GM18499 (cell line): ENCODE measurements around the gene AIFM3.

ENCODE experiments used
- ATAC-seq: cut with Tn5 transposase; IDR thresholded peaks from one replicate; pipeline ENCODE4 v1.9.1; 2021; ENCODE audit warnings: moderate number of reproducible peaks; ENCODE audit not compliant: insufficient read depth, unreplicated experiment

AIFM3 gene

DNA sequence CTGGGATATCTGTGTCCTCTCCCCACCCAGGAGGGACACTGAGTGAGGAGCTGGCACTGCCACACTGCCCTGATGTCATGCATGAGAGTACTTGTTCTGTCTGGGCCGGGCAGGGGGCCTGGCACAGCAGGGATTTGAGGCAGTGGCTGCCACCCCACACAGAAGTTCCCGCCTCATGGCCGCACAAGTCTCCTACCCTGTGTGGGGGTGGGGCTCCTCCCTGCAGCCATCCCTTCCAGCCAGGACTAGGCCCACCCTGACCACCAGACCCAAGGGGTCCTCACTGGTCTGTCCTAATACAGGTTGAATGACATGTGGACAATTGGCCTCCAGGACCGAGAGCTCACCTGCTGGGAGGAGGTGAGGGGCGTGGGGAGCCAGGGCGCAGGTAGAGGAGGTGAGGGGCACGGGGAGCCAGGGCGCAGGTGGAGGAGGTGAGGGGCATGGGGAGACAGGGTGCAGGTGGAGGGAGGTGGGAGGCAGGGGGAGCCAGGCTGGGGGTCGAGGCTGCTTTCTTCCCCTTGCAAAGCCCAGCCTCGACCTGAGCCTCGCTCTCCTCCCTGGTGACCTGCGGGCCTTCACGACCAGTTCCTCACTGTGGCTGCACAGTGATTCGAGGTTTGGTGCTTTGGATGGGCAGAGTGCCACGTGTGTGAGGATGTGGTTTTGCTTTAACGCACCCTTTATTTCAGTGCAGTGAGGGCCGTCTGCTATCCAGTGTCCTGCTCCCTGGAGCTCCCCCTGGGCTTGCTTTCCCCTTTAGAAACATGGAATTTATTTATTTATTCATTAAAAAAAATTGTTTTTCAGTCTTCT, 22.5 kb downstream of the AIFM3 start:
- ATAC-seq = no peak

- ATAC-seq = no peak
These were observed 23.4 kb downstream of the AIFM3 start for GRCh38 chr22:20990184-20991180.

GRCh38 chr22:20991252-20992055, 24.4 kb downstream of the AIFM3 start:
- ATAC-seq = no peak

GRCh38 chr22:20992056-20992442, 25.0 kb downstream of the AIFM3 start:
- no peak for ATAC-seq

DNA sequence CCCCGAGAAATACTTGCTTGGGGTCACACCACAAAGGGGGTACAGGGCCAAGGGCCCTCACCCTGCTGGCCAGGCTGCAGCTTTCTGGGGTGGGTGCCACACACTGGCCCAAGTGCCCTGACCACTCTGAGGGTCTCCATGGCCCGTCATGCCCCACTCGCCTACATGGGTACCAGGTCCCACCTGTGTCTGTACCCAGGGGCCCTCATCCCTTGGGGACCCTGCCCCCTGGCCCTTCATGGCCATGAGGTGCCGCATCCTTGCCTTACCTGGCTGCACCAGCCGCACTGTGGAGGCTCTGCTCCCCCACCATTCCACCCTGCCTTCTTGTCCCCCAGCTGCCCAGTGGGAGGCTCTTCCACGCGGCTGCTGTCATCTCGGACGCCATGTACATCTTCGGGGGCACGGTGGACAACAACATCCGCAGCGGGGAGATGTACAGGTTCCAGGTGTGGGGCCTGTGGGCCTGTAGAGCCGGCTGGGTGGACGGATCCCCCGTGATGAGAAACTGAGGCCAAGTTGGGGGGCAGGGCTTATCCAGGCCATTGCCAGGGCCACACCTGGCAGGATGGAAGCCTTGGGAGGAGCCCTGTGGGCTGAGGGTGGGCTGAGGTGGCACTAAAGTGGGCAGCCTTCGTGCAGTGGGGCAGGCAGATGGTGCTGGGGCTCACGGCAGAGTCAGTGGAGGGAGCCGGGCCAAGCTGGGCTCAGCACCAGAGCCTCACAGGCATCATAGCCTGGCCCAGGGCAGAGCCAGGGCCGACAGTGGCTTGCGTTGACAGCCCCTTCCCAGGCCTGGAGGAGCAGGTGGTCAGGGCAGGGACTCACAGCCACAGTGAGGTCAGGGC, 25.6 kb downstream of the AIFM3 start:
- no peak for ATAC-seq

DNA sequence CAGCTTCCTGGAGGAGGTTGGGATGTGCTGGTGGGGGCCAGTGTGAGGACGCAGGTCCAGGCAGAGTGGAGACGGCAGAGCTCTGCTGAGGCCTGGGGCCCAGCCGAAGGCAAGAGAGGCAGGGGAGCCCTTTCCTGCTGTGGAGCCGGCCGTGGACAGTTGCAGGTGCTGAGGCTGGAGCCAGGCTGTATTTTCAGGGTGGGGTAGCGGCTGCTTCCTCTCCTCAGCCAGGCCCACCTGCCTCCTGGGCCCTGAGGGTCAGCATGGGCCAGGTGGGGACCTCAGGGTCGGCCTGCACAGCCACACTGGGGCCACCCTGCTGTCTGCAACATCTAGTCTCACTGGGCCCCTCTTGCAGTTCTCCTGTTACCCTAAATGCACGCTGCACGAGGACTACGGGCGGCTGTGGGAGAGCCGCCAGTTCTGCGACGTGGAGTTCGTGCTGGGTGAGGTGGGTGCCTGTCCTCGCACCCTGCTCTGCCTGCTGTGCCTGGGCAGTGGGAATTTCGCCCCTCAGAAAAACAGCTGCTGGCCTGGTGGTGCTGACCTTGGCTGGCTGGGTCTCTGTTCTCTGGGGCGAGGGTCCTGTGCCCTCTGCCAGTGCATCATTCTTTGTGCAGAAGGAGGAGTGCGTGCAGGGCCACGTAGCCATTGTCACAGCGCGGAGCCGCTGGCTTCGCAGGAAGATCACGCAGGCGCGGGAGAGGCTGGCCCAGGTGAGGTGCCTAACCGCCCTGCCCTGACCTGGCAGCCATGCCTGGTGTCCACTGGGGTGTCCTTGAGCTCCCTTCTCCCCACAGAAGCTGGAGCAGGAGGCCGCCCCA, 26.5 kb downstream of the AIFM3 start:
- ATAC-seq = no peak

- no peak for ATAC-seq
These were observed 27.3 kb downstream of the AIFM3 start for GRCh38 chr22:20994128-20994901.

- ATAC-seq = no peak
These were observed 27.8 kb downstream of the AIFM3 start for GRCh38 chr22:20994902-20995241.

DNA sequence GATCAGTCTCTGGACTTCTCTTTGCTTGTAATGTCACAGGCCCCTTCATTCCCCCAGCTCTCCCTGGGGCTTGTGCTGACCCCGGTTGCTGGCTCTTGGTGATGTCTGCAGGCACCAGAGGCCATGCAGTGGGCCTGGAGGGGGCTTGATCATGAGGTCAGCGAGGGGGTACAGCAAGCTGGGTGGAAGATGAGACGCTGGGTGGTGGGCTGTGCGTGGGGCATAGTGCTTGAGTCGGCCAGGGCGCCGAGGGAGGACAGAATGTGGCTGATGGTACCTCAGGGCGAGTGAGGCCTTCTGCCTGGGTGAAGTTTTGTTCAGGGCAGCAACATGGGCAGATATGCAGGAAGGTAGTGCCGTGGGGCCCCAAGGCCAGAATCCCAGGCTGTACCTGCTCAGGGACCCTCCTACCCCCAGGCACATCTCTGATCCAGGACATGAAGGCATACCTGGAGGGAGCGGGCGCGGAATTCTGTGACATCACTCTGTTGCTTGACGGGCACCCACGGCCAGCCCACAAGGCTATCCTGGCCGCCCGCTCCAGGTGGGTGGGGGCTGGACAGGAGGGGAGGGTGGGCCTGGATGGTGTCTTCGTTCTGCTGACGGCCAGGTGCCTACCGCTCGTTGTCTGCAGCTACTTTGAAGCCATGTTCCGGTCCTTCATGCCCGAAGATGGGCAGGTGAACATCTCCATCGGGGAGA, 28.4 kb downstream of the AIFM3 start:
- no peak for ATAC-seq

GRCh38 chr22:20996031-20996410, 29.0 kb downstream of the AIFM3 start:
- ATAC-seq = no peak

DNA sequence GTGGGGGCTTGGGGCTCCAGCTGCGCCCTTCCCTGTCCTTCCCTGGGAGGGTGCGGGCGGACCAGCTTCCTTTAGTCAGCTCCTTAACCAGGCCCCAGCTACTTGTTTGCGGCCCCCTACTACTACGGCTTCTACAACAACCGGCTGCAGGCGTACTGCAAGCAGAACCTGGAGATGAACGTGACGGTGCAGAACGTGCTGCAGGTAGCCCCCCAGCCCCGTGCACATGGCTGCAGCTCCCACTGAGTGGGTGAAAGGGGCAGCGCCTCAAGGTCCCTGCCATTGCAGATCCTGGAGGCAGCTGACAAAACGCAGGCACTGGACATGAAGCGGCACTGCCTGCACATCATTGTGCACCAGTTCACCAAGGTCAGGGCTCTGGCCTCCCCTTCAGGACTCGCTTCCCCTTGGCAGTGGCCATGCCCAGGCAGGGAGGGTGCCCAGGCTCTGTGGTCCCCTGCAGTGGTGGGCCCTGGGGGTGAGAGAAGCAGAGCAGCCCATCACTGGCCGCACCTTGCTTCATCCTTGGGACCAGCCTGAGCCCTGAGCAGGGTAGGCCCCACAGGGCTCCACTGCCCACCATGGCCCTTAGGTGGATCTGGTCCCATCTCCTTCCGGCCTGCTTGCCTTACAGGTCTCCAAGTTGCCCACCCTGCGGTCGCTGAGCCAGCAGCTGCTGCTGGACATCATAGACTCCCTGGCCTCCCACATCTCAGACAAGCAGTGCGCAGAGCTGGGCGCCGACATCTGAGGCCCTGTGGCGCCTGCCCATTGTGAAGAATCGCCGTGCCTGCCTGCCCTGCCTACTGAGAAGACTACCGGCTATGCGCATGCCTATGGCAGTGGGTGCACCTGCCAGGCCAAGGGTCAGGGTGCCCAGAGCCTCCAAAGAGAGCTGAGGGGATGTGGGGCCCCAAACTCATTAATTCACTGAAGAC, 29.8 kb downstream of the AIFM3 start:
- ATAC-seq = no peak

DNA sequence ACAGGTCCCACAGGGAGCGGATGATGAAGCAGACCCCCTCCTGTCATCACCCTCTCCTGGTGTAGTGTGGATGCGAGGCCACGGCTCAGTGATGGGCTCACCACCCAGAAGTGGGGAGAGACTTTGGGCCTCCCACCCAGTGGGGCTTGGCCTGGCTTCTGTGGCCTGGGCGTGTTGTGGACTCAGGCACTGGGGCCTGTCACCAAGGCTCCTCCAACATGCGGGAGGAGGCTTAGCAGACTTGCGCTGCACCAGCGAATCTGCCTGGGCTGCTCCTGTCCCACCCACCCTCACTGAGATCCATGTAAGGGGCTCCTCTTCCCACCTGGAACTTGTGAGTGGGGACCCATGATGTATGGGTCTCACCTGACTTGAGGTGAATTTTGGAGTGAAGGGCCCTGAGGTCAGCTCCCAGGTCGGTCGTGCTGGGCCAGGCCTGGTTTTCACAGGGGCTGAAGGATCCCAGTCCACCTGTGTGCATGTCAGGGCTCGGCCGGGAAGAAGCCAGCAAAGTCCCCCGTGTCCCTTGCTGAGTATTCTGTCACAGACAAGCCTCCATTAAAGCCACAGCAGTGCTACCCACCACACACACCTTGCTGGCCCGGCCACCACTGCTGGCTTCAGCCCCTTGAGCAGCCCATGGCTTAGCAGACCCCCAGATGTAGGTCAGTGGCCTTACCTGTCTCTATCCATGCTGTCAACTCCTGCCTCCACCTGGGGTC, 30.6 kb downstream of the AIFM3 start:
- ATAC-seq = no peak

DNA sequence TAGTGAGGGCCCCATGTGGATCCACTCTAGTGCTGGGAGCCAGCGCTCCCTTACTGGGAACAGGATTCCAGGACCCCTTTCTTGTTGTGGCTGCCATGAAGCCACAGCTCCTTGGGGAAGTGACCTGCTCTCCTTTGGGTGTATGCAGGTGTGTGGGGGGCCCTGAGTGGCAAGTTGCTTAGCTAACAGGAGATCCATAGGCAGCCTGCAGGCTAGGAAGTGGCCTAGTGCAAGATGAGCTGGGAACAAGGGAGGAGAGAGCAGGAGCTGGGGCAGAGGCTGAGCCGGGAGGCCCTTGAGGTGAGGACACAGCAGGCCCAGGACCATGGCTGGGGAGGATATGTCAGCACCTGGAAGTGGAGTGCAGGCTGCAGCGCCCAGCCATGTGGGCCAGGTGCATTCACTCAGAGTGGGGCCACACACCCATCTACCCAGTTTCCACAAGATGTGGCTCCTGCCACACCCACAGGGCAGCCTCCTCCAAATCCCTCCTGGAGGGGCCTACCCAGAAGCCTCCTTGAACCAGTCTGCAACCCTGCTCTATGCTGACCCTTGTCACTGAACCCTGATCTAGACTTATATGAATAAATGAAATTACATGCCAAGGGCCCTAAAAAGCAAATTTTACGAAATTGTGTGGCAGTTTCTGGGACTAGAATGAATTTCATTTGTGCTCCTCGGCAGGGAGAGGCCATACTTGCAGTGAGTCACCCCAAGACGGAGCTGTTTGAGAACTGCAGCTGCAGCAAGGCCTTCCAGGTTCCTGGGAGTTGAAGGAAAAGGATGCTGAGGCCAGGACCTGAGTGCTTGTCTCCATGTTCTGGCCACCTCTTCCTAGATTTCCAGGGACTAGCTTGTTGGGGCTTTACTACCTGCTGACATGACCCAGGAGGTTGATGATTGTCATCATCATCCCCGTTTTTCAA, 31.6 kb downstream of the AIFM3 start:
- ATAC-seq = no peak

- no peak for ATAC-seq
These were observed 32.5 kb downstream of the AIFM3 start for GRCh38 chr22:20999350-21000206.
